Peyer's patch (tissue), 4 donors: ENCODE measurements around the gene PRG2. TPM values are rescaled to one million over a fixed set of nuclear protein-coding genes. Genes with fewer than 3 reads are reported as not detected.
A peak's percentile ranks its signal among the peaks of the same experiment; 100 is the strongest.

Experiments used
- DNase-seq, 3 donors: peaks; one replicate each; pipeline ENCODE4 v3.0.0-alpha.2; 2017 to 2019
- H3K27ac ChIP-seq, 4 donors: fragments of 200-600 bp; sonication (generic); one replicate each; pipeline ENCODE4 v1.5.1; 2016 to 2019
- H3K27me3 ChIP-seq, 2 donors: fragments of 200-600 bp; sonication (generic); one replicate each; pipeline ENCODE4 v1.5.1; 2019
- H3K36me3 ChIP-seq, 3 donors: fragments of 200-600 bp; sonication (generic); one replicate each; pipeline ENCODE4 v1.5.1; 2016 to 2019
- H3K4me1 ChIP-seq, 4 donors: fragments of 200-600 bp; sonication (generic); one replicate each; pipeline ENCODE4 v1.5.1; 2016 to 2019
- H3K4me3 ChIP-seq, 4 donors: fragments of 200-600 bp; sonication (generic); 1 replicate in 3 of 4; 2 replicates in 1 of 4; pipeline ENCODE4 v1.5.1; 2016 to 2019; ENCODE audit warnings: mild to moderate bottlenecking in 1 of 4
- H3K9me3 ChIP-seq, 4 donors: fragments of 200-600 bp; sonication (generic); one replicate each; pipeline ENCODE4 v1.5.1; 2016 to 2019; ENCODE audit warnings: mild to moderate bottlenecking in 1 of 4
- POLR2A ChIP-seq, 2 donors: fragments of 450-650 bp; IDR thresholded peaks; one replicate each; pipeline ENCODE4 v1.5.1; 2017; ENCODE audit warnings: antibody characterized with exemption in 2 of 2, mild to moderate bottlenecking in 2 of 2, moderate library complexity in 2 of 2
- total RNA-seq, 4 donors: library from RNA; depleted of rRNA; stranded (reverse); fragments of >200 nt; gene quantifications; one replicate each; pipeline ENCODE4 v1.1.0, GENCODE V29; 2016
- TF ChIP-seq, protein P1 (sequence below), 6 experiments: fragments of 450-650 bp in 4 of 6; fragments of 200-600 bp in 2 of 6; sonication (generic) in 1 of 6; IDR thresholded peaks; one replicate each; pipeline ENCODE4 v1.5.1; 2017 to 2019; ENCODE audit warnings: antibody characterized with exemption in 6 of 6, mild to moderate bottlenecking in 3 of 6, moderate library complexity in 1 of 6

PRG2 gene
- total RNA-seq, 4 donors from 2014 or later = not detected

DNA sequence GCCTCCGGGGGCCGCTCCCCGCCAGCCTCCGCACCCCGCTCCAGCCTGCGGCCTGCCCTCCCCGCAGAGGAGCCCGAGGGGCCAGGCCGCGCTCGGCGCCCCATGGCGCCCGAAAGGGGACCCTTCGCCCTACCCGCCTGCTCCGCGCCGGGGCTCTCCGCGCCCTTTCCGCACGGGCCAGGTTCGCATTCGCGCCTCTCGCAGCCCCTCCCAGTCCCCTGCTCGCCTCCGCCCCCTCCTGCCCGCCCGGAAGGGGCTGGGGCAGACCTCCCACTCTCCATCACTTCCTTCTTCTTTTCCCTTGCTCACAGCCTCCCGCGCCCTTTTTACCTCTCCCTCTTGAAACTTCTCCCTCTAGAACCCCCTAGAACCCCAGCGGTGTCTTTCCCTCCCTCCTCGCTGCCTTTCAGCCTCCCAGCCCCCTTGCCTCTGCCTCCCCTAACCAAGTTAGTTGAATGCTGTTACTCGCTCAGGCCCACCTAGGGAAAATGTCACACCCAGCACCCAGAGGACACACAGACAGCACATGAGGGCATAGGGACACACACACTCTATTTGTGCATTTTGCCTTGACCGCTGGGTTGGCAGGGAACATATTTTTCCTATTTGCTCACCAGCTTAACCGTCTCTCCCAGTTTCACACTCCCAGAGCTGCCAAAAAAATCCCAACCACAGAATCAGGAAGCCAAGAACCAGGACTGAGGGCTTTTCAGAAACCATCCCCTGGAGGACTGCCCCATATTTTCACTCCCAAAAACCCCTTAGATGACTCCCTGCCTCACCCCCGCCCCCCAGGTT, 36.7 kb upstream of the PRG2 start, which contains the start of gene SLC43A3:
TSS of gene SLC43A3 (minus strand) at position 193 of the 798 bp plus-strand sequence. CDS start 949 bp downstream, outside the sequence.
- Histone ChIP-seq H3K4me3 (peak within 1 kb of the TSS; percentile 43 to 64 (median 52)), H3K9me3 (no peaks in the 10 kb centered on the region), H3K4me1 (peaks cover 0 to 30% (median 24%) of the 10 kb centered on the region in 4 donors), H3K27ac (peak within 1 kb of the TSS; percentile 83 to 86 (median 84)), H3K36me3 (no peaks in the 10 kb centered on the region), H3K27me3 (no peaks in the 10 kb centered on the region)
- TF ChIP-seq POLR2A (IDR thresholded peaks at IDR 0.05) = peak in 1 of 2 donors; percentile 29
- TF ChIP-seq, protein P1, sequence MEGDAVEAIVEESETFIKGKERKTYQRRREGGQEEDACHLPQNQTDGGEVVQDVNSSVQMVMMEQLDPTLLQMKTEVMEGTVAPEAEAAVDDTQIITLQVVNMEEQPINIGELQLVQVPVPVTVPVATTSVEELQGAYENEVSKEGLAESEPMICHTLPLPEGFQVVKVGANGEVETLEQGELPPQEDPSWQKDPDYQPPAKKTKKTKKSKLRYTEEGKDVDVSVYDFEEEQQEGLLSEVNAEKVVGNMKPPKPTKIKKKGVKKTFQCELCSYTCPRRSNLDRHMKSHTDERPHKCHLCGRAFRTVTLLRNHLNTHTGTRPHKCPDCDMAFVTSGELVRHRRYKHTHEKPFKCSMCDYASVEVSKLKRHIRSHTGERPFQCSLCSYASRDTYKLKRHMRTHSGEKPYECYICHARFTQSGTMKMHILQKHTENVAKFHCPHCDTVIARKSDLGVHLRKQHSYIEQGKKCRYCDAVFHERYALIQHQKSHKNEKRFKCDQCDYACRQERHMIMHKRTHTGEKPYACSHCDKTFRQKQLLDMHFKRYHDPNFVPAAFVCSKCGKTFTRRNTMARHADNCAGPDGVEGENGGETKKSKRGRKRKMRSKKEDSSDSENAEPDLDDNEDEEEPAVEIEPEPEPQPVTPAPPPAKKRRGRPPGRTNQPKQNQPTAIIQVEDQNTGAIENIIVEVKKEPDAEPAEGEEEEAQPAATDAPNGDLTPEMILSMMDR (IDR thresholded peaks at IDR 0.05) = no peak
- peak; percentile 65 to 84 (median 73) for DNase-seq

DNA sequence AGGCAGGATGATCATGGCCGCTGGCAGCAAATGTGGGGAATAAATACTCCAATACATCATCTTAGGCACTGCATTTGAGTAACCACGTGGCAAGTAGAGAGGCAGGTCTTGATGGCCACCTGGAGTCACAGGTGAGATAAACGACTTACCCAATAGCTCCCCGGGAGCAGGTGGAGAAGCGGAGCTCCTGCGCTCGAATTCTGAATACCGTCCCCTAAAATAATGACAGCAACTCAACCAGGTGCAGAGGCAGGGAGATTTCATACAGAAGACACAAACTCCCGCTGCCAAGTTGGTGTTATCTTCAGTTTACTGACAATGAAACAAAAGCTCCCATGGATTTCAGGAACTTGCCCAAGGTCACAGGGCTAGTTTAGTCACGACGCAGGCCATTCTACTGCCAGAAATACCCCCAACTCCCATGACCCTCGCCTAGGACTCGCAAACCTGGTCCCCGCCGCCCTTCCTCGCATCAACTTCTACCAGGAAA, 36.0 kb upstream of the PRG2 start:
- Histone ChIP-seq H3K9me3 (no peaks in the 10 kb centered on the region), H3K4me3 (peak overlapping the region; percentile 43 to 64 (median 52)), H3K27ac (peak overlapping the region; percentile 83 to 86 (median 84)), H3K36me3 (no peaks in the 10 kb centered on the region), H3K4me1 (peaks cover 0 to 30% (median 24%) of the 10 kb centered on the region in 4 donors), H3K27me3 (no peaks in the 10 kb centered on the region)
- peak in 1 of 3 donors; percentile 21 for DNase-seq
- TF ChIP-seq POLR2A (IDR thresholded peaks at IDR 0.05) = no peak
- TF ChIP-seq, protein P1 (IDR thresholded peaks at IDR 0.05) = no peak

DNA sequence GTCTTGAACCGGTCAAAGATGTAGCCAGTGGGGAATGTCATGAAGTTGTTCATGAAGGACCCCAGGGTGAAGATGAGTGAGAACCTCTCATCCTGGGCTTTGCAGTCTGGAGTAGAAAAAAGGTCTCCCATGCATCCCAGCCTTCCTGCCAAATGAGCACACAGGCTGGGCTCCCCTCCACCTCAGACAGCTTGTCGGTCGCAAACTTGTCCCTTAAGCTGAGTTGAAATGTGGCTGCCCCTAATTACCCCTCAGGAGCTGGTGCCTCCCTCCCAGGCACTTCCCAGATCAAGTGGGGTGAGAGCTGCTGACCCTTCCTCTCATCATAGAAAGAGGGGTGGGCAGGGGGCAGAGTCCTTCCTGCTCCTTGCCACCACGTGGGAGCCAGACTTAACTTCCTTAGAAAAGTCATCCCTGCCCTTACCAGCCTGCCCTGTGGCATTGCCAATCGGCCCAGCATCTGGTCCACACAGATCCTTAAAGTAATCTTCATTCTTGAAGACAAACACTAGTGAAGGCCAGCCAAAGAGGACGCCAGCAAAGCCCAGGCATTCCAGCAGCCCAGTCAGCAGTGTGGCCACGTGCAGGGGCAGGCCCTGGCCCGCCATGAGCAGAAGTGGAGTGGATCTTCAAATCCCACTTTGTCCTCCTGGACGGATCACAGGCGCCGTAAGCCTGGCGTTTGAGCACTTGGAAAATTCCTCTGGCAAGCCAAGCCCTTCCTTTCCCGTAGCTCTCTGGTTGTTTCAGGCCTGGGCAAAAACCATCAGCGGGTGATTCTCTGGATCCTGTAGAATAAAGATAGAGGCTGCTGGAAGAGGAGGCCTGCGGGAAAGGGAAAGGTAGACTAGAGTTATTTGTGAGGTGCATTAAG, 35.4 kb upstream of the PRG2 start:
- peaks cover 0 to 30% (median 24%) of the 10 kb centered on the region in 4 donors for H3K4me1 ChIP-seq
- TF ChIP-seq, protein P1 (IDR thresholded peaks at IDR 0.05) = no peak
- no peak for TF ChIP-seq POLR2A (IDR thresholded peaks at IDR 0.05)
- no peaks in the 10 kb centered on the region for H3K27me3 ChIP-seq
- DNase-seq = peak in 2 of 3 donors; percentile 53
- H3K36me3 ChIP-seq = no peaks in the 10 kb centered on the region
- no peaks in the 10 kb centered on the region for H3K9me3 ChIP-seq
- H3K4me3 ChIP-seq = peak overlapping the region in 3 of 4 donors; percentile 51 to 64 (median 53)
- H3K27ac ChIP-seq = peak overlapping the region; percentile 83 to 86 (median 84)

DNA sequence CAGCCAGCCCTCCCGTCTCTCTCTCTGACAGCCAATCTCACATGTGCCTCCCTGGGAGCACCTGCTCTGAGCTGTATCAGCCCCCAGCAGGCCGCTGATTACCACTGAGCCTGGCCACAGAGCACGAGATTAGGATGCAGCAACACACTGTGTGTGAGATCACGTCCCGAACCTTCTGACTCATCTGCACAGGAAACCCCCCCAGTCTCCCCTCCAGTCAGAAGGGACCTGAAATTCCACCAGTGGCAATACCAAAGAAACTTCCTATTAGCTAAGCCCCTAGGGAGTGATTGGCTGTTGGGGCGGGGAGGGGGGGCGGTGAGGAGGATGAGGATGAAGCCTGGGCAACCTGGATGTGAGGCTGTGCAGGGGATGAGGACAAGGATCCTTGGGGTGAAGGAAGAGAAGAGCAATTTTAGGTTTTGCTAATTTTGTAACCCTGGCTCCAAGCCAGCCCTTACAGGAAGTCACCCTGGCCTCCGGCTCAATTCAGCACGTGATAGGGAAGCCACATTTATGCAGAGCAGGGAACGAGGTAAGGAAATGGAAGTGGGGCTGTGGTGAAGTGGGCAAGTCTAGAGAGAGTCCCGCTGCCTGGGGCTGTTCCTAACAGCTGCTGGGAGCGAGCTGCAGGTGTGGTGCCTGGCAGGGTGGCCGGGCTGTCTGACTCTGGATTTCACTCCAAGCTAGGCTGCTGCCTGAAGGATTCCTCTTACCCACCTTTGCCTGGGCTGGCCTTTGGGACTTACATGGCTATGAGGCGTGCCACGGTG, 34.5 kb upstream of the PRG2 start:
- Histone ChIP-seq H3K27ac (peak overlapping the region; percentile 83 to 86 (median 84)), H3K27me3 (no peaks in the 10 kb centered on the region), H3K9me3 (no peaks in the 10 kb centered on the region), H3K4me3 (peak overlapping the region in 3 of 4 donors; percentile 14 to 64 (median 17)), H3K4me1 (peaks cover 0 to 30% (median 24%) of the 10 kb centered on the region in 4 donors), H3K36me3 (peaks cover 0 to 5% (median 0%) of the 10 kb centered on the region in 3 donors)
- DNase-seq = peak; percentile 60 to 86 (median 66)
- TF ChIP-seq, protein P1 (IDR thresholded peaks at IDR 0.05) = no peak
- no peak for TF ChIP-seq POLR2A (IDR thresholded peaks at IDR 0.05)
